GM18508 (cell line): ENCODE measurements around the gene RBPMS2.

ENCODE experiments used
- ATAC-seq: cut with Tn5 transposase; IDR thresholded peaks from one replicate; pipeline ENCODE4 v1.9.1; 2021; ENCODE audit warnings: moderate number of reproducible peaks; ENCODE audit not compliant: insufficient read depth, unreplicated experiment

RBPMS2 gene

DNA sequence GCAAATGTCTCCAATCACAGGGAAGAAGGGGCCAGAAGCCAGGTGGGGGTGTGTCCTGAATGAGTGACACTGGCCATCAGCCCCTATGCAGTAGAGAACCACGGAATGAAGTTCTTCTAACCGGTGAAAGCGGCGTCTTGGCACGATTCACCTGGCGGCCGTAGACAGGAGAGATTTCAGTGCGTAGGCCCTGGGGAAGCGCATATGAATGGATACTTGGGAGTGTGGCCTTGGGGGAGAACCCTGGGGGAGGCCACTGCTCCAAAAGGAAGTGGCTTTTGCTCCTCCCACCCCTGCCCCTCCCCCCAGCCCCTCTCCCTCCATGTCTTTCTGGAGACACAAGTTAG, 43.6 kb downstream of the RBPMS2 start:
- no peak for ATAC-seq

DNA sequence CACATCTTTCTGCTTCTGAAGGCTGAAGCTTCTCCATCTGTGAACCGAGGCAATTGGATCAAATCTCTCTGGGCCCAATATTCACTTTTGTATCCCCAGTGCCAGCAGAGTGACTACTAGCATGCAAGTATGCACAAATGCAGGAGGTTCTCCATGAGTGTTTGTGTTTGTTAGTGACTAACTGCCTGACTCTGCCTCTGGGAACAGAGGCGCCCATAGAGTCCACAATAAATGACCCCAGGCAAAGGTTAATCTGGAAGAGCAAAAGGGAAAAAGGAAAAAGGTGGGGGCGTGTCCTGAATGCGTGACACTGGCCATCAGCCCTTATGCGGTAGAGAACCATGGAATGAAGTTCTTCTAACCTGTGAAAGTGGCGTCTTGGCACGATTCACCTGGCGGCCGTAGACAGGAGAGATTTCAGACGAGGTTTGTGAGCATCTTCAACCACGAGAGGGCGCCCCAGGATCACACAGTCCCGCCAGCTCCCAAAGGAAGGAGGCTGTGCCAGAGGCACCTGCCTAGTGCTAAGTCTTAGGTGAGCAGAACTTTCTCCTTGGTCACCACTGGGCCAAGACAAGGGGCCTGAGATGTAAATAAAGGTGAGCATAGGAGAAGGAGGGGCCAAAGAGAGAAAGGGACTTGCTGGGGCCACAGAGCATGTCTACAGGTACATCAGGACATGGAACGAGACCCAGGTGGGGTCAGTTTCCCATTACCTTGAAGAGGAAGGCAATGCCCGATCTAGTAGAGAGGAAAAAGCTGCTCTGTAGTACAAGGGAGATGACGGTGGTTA, 44.2 kb downstream of the RBPMS2 start:
- ATAC-seq = no peak

DNA sequence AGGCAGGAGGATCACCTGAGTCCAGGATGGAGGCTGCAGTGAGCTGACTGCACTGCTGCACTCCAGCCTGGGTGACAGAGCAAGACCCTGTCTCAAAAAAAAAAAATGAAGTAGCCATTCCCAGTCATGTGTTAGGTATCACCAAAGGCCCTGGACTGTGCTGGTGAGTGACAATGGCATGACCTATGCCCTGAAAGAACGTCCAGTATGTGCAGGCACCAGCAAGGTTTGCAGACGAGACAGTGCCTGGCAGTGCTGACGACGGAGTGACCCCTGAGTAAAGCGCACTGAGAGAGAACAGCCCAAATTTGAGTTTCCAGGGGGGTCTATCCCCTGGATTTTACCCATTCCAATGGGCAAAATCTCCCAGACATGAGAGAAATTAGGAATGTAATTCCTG, 45.2 kb downstream of the RBPMS2 start:
- no peak for ATAC-seq

DNA sequence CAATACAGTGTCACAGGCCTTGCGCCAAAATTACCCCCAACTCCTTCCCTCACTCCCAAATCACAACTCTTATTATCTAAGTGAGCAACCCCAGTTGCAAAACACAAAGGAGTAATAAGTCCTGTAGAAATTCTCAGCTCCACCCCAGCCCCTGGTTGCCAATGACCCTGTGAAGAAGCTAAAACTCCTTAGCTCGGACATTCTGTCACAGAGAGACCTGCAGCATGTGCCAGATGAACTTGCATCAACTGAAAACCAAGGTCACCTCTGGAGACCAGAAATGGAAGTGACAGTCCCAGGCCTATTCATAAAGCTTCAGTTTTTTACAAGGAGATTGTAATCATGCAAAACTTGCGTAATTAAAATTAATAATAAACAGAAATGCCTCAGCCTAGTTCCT, 55.2 kb downstream of the RBPMS2 start:
- ATAC-seq = no peak

DNA sequence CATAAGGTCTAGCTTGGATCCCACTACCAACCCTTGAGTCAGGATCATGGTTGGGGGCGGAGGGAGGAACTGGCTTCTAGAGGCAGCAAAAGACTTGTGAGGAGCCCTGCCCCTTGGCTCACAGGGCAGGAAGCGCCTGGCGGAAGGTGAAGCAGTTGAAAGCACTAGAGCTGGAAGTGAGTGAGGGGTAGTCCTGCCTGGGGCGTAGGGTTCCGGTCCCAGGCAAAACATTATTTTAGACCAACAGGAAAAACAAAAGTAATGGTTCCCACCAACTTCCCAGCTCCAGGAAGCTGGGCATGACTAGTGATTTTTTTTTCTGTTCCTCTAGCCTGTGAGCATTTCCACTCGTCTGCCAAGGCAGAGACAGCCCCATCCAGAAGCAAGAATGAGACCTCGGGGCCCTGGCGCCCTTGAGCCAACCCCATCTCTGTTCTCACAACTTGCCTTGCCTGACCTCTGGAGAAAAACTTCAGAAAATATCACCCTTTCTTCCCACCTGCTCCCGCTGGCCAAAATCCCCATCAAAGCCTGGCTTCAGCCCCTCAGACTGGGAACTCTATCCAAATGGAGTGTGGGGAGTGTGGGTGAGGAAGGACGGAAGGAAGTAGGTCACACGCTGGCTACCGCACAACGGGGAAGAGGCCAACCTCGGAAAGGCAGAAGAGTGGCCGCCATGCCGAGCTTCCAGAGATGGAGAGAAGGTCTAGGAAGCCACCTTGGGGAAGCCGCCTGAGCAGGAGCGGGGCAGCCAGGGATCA, 57.5 kb downstream of the RBPMS2 start:
- no peak for ATAC-seq

DNA sequence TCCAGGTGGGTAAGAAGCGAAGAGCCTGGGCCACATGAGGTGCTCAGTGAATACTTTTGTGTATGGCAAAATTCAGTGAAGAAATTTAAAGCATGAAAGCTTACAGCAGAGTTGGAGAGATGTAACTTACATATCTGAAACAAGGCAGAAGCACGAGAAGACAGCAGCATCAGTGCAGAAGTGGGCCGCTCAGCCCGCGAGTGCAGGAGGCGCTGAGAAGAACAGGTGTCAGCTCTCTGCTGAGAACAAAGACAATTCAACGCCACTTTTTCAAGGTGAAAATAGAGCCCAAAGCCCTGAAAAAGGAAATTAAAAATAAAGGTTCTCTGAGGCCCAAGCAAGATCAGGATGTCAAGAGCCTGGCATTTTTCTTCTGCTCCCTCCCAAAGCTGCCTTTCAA, 58.3 kb downstream of the RBPMS2 start:
- no peak for ATAC-seq

DNA sequence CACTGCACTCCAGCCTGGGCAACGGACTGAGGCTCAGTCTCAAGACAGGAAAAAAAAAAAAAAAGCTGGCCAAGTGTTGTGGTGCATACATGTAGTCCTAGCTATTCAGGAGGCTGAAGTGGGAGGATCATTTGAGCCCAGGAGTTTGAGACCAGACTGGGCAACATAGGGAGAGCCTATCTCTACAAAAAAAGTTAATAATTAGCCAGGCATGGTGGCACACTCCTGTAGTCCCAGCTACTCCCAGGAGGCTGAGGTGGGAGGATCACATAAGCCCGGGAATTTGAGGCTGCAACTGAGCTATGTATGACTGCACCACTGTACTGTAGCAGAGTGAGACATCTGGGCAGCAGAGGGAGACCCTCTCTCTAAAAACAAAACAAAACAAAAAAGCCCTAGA, 58.9 kb downstream of the RBPMS2 start:
- ATAC-seq = no peak

DNA sequence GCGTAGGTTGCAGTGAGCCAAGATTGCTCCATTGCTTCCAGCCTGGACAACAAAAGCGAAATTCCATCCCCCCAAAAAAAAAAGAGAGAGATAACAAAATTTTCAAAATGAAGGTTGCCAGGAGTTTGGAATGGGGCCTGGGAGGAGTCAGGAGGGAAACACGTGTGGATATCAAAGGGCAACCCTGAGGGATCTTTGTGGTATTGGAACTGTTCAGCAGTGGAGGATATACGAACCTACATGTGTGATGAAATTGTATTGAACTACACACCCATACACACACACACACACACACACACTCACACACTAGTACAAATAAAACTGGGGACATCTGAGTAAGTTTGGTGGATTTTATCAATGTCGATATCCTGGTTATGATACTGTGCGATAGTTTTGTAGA, 61.8 kb downstream of the RBPMS2 start:
- no peak for ATAC-seq

DNA sequence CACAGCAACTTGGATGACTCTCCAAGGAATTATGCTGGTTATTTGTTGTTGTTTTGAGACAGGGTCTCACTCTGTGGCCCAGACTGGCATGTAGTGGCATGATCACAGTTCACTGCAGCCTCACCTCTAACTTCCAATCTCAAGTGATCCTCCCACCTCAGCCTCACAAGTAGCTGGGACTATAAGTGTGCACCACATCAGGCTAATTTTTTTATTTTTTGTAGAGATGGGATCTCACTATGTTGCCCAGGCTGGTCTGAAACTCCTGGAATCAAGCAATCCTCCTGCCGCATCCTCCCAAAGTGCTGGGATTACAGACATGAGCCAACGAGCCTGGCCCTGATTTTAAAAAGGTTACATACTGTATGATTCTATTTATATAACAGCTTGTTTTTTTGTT, 63.0 kb downstream of the RBPMS2 start:
- ATAC-seq = no peak

DNA sequence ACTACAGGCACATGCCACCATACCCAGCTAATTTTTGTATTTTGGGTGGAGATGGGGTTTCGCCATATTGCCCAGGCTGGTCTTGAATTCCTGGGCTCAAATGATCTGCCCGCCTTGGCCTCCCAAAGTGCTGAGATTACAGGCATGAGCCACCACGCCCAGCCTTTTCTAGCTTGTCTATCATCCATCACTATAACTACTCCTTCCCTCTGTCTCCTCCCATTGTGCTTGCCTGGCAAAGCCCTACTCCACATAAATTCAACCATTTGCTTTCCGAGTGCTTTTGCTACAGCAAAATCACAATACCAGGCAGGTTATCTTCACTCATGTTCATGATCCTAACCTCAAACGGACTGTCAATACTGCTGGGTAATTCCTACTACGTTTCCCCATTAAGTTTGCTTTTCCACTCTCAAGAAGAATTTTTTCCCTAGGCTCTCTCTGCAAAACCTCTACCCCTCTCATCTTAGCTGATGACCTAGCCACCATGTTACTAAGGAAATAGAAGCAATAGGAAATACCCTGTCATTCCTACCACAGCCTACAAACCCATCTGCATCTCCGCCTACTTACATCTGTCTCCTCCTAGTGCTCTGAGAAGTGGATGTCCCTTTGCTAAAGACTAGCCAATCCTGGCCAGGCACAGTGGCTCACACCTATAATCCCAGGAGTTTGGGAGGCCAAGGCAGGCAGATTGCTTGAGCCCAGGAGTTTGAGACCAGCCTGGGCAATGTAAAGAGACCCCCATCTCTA, 64.5 kb downstream of the RBPMS2 start:
- no peak for ATAC-seq

DNA sequence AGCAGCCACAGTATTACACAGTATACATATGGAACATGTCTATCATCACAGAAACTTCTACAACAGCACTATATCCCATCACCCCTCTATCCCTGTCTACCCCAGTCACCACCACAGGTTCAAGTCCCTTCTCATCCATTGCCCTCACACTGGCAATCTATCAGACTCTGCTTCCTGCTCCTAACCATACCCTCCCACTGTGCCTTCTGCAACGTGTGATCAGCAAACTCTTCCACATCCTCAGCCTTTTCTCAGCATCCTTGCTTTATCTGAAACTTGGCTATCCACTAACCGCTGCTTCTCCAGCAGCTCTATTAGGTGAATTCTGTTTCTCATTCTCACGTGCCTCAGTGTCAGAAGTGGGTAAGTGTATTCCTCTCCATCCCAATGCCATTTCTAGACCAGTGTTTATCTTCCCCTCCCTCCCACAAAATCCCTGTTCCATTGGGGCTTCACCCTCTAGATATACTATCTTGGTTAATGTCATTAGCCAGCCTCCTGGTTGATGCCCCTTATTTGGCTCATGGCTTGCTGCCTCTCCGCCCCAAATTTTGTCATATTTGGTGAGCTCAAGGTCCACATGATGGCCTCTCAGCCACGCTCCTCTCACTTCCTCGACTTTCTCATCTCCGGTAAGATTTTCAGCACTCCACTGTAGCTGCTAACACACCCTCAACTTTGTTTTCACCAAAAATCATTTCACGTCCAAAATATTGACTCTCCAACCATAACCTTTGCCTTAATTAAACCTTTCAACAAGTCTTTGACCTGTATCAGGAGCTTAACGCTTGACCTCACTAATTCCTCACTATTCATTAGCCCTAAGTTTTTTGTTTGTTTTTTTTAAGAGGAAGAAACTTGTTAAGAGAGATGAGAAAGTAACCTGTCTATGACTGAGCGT, 69.1 kb downstream of the RBPMS2 start:
- ATAC-seq = no peak

DNA sequence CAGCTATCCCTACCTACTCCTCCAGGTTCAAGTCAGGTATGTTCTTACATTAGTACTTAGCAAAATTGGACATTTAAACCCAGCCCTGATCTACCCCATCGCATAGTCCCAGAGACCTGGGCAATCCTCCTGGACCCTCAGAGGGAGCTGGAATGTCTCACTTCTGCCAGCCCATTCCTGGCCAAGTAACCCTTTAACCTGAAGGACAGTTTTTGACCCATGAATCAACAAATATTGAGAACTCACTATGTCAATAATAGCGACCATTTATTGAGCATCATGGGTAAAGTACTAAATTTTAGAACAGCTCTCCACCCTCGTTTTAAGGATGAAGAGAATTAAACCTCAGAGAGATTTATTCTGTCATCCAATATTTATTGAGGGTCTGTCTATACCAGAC, 70.4 kb downstream of the RBPMS2 start:
- ATAC-seq = no peak

DNA sequence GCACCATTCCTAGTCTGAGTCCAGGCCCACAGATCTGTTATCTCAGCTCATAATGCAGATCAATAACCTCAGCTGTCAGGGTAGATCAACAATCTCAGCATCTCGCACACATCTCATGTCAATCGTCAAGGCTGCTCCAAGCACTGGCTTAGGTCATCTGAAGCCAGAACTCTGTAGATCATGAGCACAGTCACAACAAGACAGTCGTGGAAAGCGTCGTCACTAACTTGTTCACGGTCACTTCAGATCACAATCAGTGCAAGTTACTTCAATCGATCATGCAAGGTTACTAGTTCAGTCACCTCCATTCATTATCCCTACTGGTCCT, 71.8 kb downstream of the RBPMS2 start:
- no peak for ATAC-seq

DNA sequence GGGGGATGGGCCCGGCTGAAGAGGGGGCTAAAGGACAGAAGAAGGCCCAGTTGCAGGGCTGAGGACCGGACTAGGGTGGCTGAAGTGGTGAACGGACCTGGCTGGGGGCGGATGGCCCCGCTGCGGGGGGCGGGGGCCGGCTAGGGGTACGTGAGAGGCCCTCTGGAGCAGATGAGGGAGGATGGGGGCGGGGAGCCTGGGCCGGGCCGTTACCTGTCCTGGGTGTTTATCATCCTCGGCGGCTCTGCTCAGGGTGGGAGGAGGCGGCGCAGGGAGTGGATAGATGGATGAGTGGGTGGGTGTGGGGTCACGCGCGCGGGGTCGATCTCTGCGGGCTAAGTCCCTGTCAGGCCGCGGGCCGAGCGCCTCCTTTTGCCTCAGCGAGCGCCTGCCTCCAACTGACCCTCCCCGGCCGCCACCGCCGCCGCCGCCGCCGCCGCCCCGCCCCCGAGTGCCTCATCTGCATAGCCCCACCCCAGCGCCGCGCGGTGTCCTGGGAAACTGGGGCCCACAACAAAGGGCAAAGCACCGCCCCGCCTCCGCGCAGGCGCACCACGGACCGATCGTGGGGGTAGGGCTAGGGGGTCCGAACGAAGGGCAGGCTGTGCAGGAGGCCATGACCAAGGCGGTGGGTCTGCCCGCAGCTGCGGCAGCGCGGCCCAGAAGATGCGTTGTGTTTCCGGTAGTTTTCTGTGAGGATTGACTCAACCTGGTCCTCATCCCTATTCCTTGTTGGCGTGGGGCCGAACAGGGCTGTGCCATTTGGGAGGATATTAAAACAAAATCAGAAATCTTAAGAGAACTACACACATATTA, 72.4 kb downstream of the RBPMS2 start:
- no peak for ATAC-seq

DNA sequence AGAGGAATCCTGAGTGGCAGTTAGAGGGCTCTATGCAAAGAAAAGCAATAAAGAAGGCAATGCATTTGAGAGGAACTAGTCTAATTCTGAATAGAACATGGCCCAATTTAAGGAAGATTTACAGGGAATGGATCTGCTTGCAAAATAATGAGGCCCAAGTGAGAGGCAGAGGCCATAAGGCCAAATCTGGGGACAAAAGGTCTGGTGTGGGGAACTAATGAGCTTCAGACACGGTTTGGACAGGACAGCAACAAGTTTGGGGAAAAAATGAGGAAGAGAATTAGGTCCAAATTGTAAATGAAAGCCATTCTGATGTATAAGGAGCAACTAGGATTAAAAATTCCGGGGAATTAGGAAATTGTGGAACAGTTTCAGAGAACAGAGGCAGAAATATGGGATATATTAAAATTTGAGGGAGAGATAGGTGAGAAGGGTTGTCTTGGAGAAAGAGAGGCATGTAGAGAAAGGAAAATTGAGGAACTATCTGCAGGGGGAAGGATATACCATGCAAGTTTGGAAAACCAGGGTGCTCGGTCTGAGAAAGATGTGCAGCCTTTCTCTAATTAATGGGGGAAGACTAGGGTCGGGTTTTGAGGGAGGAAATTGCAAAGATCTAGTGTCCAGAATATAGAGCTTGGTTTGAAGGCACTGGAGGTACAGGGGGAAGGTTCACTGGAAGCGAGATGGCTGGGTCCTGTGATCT, 73.8 kb downstream of the RBPMS2 start:
- ATAC-seq = no peak

DNA sequence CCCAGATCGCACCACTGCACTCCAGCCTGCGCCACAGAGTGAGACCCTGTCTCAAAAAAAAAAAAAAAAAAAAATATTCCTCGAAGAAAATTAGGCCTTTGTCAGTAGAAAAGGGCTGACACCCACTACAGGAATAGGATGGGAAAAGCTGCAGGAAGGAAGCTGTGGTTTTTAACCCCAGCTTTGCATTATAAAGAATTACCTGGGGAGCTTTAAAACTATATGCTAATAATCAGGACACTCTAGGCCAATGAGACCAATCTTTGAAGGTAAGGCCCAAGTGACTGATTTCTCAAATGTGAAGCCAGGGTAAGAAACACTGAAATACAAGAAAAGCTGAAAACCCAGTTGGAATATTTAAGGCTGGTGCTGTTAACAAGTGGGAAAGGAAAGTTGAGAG, 74.3 kb downstream of the RBPMS2 start:
- no peak for ATAC-seq

DNA sequence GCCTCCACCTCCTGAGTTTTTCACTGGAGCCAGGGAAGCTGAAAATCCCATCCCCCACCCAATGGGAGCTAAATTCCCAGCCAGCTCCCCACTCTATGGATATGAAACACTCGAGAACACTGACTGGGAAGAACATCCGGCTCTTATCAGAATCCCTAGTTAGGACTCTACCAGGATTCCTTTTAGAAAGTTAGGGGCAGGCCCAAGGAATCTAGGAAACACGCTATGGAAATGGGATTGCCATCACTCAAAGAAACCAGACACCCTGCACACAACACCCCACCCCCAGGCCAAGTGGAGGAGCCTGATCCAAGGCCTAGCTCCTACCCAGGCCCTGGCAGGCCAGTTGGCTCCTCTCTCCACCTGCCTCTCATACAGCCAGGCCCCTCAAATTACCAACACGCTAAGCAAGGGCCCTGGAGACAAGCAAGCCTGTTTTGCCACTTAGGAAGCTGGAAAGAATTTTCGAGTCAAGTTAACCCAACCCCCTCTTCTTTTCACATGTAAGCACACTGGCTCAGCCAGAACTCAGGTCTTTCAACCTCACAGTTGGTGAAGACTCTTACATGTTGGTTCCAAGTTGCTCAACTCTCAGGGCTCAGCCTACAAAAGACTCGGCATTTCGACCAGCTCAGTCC, 75.5 kb downstream of the RBPMS2 start:
- no peak for ATAC-seq

DNA sequence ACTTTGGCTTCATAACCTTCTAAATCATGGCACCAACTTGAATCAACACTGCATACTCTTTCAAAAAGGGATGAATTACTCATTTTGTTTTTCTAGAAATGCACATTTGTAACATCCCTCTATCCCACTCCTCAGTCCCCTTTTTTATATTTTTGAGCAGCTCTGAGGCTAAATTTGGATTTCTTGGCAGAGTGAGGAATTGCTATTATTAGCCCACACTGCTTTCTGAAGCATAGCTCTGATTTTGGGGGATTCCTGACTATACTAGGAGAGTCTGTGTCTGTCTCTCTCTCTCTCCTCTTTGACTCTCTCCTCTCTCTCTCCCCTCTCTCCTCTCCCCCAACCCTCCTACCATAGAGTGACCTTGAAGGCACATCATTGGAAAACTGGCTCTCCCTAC, 76.6 kb downstream of the RBPMS2 start:
- ATAC-seq = no peak
